Colonic mucosa (tissue), 4 donors: ENCODE results near the gene CHMP2A. TPM values are rescaled to one million over a fixed set of nuclear protein-coding genes. Genes with fewer than 3 reads are reported as not detected.
A peak's percentile ranks its signal among the peaks of the same experiment; 100 is the strongest.

Experiments used
- DNase-seq: peaks from one replicate; pipeline ENCODE4 v3.0.0-alpha.2; 2020
- H3K27ac ChIP-seq: fragments of 200-600 bp; one replicate; pipeline ENCODE4 v1.8.0; 2021
- H3K27me3 ChIP-seq: fragments of 200-600 bp; one replicate; pipeline ENCODE4 v1.8.0; 2021
- H3K36me3 ChIP-seq: fragments of 200-600 bp; one replicate; pipeline ENCODE4 v1.8.0; 2021
- H3K4me1 ChIP-seq: fragments of 200-600 bp; one replicate; pipeline ENCODE4 v1.8.0; 2021; ENCODE audit warnings: mild to moderate bottlenecking
- H3K4me3 ChIP-seq: fragments of 200-600 bp; one replicate; pipeline ENCODE4 v1.8.0; 2021
- H3K9ac ChIP-seq, 2 donors: one replicate each; pipeline ENCODE4 v1.7.0; 2013; ENCODE audit warnings: control low read depth in 2 of 2, low read depth in 2 of 2, low read length in 2 of 2
- H3K9me3 ChIP-seq: fragments of 200-600 bp; one replicate; pipeline ENCODE4 v1.8.0; 2021
- CTCF ChIP-seq: fragments of 200-600 bp; IDR thresholded peaks from one replicate; pipeline ENCODE4 v1.8.0; 2022; ENCODE audit warnings: antibody characterized with exemption, mild to moderate bottlenecking
- intact Hi-C: fragments of 100-400 bp; cut with DNase I; formaldehyde crosslinking; loops from one replicate; pipeline ENCODE4 v1.14.1; 2022
- total RNA-seq, 2 donors: library from RNA; stranded (reverse); fragmentation: NEBNext Ultra II Directional in 1 of 2; extraction: Animal tissue kit (Norgen Biotek cat#: 25700) in 1 of 2; gene quantifications; one replicate each; pipeline ENCODE4 v1.2.1, GENCODE V29; 2021
- donor health status: healthy.
- donor health status: DM: no; HTN: no; CAD: no.
- donor health status: DM: no; HTN: no; CAD: no.

The CHMP2A gene
- total RNA-seq, 2 donors from 2014 or later: 176 to 183 TPM

GRCh38 chr19:58570770-58571574, 16.1 kb upstream of the CHMP2A start:
- Histone ChIP-seq H3K9me3 (no peaks in the 10 kb centered on the region), H3K27me3 (no peaks in the 10 kb centered on the region), H3K36me3 (no peaks in the 10 kb centered on the region), H3K4me3 (no peak overlapping the region), H3K9ac (no peak overlapping the region), H3K4me1 (peaks cover 5% of the 10 kb centered on the region), H3K27ac (no peak overlapping the region)
- no peak for TF ChIP-seq CTCF
- intact Hi-C loops: no loop called here
- DNase-seq: peak; percentile 20

- H3K27ac ChIP-seq: no peak overlapping the region
- H3K36me3 ChIP-seq: no peaks in the 10 kb centered on the region
- peaks cover 5% of the 10 kb centered on the region for H3K4me1 ChIP-seq
- DNase-seq: peak; percentile 18
- no peak for TF ChIP-seq CTCF
- no peak overlapping the region for H3K9ac ChIP-seq
- H3K27me3 ChIP-seq: no peaks in the 10 kb centered on the region
- intact Hi-C loops: no loop called here
- no peak overlapping the region for H3K4me3 ChIP-seq
- H3K9me3 ChIP-seq: no peaks in the 10 kb centered on the region
These were observed 15.2 kb upstream of the CHMP2A start for GRCh38 chr19:58569943-58570670.

GRCh38 chr19:58569191-58569942, 14.5 kb upstream of the CHMP2A start:
- H3K36me3 ChIP-seq: no peaks in the 10 kb centered on the region
- H3K9ac ChIP-seq: no peak overlapping the region
- intact Hi-C loops: no loop called here
- no peak overlapping the region for H3K4me3 ChIP-seq
- H3K27ac ChIP-seq: no peak overlapping the region
- no peaks in the 10 kb centered on the region for H3K27me3 ChIP-seq
- TF ChIP-seq CTCF: no peak
- no peaks in the 10 kb centered on the region for H3K9me3 ChIP-seq
- peak; percentile 16 for DNase-seq
- peaks cover 5% of the 10 kb centered on the region for H3K4me1 ChIP-seq

- intact Hi-C loops: no loop called here
- no peaks in the 10 kb centered on the region for H3K36me3 ChIP-seq
- H3K9ac ChIP-seq: no peak overlapping the region
These were observed 13.7 kb upstream of the CHMP2A start for GRCh38 chr19:58568453-58569130.

More at GRCh38 chr19:58568453-58569130, 13.7 kb upstream of the CHMP2A start:
- TF ChIP-seq CTCF: no peak
- peak; percentile 16 for DNase-seq
- Histone ChIP-seq H3K27me3 (no peaks in the 10 kb centered on the region), H3K27ac (no peak overlapping the region), H3K9me3 (no peaks in the 10 kb centered on the region), H3K4me3 (no peak overlapping the region), H3K4me1 (peaks cover 6% of the 10 kb centered on the region)
